GM21528 (cell line): ENCODE measurements around the gene ZNF609.

Source experiments
- ATAC-seq: cut with Tn5 transposase; IDR thresholded peaks from one replicate; pipeline ENCODE4 v1.9.1; 2021; ENCODE audit warnings: mild to moderate bottlenecking, moderate library complexity; ENCODE audit not compliant: unreplicated experiment, low FRiP score

The ZNF609 gene

DNA sequence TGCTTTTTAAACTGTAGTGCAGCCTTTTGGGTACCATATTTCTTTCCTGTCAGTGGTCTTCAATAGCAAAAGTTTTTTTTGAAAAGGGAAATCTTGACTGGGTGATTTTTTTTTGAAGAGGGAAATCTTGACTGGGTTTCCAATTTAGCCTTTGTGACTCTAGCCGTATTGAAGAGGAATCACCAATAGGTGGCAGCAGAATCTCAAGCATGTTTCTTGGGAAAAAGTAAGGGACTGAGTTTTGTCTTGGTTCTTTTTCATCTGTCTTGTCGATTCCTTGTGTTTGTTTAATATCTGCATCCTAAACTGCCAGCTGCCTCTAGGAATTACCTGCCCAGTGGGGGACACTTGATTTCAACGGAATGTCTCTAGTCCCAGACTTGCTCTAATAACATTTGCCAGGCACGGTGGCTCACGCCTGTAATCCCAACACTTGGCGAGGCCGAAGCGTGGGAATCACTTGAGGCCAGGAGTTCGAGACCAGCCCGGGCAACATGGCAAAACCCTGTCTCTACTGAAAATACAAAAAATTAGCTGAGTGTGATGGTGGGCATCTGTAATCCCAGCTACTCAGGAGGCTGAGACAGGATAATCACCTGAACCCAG lies 225.9 kb downstream of the ZNF609 start:
- ATAC-seq, result no peak

DNA sequence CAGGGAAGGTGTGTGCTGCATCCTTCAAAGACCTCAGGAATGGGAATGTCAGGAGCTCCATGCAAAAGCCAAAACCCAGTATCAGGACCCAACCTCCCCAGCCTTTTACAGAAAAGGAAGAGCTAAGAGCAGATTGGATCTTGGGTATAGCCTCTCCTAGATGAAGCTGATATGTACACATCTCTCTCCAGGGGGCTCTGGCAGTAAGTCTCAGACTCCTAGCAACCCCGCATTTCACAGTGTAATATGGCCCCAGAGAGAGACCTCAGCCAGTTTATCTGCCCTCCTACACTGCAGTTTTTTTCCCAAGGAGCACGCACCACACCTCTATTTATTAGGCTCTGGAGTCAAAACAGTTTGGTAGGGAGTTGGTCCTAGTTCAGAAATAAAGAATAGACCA lies 226.8 kb downstream of the ZNF609 start:
- ATAC-seq, result no peak

DNA sequence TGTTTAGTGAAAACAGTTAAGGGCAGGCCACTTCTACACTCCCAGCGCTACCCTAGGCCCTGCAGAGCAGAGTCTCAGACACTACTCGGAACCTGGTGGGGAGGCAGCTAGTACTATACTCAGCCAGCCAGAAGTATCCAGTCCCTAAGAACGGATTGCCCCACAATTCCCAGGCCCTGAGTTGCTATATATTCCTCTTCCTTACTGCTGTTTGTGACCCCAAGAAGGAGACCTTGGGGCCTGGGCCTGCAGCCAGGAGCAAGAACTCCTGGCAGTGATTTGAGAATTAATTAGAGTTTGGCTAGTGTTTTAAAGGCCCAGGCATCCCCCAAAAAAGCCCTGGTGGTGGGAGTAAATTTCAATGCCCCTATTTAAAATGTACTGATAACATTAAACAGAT lies 227.3 kb downstream of the ZNF609 start:
- no peak for ATAC-seq

DNA sequence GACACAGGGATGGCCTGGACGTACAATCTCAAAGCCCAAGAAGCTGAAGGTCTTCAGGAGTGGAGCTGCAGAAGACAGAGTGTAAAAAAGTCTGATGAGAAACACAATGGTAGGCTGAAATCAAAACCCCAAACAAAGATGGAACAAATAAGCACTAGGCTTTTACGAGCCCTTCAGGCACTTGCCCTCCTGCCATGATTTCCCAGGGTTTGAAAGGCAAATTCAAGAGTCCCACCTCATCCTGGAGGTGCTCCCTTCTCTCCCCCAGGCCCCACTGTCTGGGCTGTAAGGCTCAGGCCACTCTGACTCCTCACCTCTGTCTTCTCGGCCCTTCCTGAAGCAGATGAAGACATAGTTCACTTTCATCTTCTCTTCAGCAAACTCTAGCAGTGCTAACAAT lies 228.4 kb downstream of the ZNF609 start:
- ATAC-seq, result no peak

DNA sequence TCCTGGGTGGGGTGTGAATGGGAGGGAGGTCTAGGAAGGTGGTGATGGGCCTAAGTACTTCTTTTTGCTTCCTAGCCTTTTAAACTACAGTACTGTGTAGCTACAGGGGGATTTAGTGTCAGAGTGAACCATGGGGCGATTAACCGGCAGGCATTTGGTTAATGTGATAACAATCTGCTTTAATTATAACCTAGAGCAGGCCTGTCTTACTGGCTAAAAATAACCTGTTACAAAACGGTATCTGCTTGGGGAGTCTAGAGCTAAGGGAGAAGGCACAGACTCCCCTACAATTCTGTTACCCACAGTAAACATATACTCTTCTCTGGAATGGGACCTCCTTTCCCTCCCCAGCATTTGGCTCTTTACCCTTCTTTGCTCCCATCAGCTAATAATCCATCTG lies 229.6 kb downstream of the ZNF609 start:
- ATAC-seq, result no peak

DNA sequence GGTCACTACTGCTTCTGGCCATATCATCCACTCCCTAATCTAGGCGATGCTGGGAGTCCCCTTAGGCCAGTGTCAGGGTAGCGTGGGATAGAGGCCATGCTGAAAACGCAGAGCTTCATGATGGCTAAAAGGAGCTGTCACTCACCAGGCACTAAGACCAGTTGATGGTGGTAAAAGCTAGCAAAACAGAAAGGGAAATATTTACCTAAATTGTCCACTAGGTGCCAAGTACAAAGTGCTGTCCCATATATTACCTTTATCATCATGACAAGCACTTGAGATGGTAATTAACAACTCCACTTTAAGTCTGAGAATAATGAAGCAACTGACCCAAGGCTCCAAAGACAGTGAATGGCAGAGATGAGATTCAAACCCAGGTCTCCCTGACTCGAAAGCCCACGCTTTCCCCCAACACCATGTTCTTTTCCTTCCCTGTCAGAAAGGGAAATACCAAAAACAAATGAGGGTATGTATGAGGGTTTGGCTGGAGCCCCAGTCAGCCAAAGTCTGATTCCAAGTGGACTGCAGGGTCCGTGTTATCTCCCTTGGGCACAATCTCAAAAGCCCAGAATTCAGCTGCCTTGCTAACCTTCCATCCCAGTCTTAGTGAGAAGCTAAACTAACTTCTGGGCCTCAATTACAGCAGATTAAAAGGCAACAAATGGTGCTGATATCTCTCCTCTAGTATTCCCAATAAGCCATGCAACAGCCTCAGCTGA lies 230.4 kb downstream of the ZNF609 start:
- no peak for ATAC-seq

DNA sequence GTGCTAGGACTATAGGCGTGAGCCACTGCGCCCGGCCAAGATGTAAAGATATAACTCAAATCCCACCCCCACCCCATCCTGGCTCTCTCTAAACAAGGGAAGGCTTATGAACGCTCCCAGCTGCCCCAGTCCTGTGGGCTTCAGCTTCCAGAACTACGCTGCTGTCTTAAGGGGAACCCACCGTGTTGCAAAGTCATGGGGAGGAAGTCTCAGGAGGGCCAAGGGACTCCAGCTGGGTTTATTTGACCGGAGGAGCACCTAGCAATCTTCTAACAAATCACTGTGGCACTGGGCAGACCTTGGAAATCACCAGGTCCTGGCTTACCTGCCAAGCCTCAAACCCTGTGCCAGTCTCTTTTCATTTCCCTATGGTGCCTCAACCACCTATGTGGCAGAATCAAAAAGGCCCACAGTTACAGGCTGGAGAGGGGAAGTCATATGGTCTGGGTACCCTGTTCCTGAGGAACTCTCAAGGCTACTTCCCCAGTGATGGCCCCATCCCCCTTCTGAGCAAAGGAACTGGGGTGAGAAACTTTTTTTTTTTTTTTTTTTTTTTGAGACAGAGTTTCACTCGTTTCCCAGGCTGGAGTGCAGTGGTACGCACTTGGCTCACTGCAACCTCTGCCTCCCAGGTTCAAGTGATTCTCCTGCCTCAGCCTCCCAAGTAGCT lies 231.7 kb downstream of the ZNF609 start:
- no peak for ATAC-seq

DNA sequence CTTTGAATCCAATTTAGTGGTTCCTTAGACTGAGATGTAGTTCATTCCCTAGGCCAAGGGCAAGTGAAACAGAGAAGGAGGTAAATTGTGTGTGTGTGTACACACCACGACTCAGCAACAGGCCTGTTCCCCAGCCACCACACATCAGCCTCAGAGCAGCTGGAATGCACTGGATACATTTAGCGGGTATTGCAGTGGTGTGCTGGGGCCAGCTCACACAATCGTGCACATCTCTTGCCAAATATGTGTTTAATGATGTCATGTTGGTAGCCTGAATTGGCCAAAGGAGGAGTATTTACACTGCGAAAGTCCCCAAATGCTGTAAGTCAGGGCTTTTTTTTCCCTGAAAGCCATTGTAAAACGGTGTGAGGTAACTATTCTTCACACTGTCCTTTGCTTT lies 232.8 kb downstream of the ZNF609 start:
- ATAC-seq, result no peak

DNA sequence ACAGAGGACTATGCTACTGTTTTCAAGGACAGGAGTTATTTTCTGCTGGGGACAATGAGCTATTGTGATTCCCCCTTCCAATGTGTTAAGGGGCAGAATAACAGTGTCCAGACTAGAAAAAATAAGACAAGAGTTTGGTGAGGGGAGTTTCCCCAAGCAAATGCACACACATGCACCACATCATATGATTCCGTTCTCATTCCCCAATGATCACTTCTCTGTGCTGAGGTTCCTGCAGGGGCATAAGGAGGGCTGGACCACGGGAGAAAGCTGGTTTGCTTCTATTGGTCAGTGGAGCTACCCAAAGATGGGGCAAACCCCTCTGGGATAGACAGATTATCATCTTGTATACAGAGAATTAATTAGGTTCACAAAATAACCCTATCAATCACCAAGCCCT lies 234.4 kb downstream of the ZNF609 start:
- ATAC-seq, result no peak

DNA sequence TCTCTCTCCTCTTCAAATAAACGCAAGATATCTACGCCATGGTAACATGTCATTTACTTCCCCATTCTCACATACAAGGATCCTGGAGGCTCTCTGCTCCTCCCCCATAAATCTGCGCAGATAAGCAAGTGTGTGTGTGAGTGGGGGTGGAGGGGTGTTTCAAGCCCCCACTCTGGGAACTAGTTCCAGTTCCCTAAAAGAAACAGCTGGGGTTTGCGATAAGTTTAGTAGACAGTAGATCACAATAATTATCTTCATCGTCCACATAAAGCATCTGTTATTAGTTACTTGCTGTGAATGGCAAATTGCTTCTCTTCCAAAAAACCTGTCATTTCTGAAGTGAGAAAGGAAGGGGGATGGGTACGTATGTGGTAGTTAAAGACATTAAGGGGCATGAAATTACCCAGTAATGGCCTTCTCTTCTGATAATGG lies 235.2 kb downstream of the ZNF609 start:
- ATAC-seq, result no peak

DNA sequence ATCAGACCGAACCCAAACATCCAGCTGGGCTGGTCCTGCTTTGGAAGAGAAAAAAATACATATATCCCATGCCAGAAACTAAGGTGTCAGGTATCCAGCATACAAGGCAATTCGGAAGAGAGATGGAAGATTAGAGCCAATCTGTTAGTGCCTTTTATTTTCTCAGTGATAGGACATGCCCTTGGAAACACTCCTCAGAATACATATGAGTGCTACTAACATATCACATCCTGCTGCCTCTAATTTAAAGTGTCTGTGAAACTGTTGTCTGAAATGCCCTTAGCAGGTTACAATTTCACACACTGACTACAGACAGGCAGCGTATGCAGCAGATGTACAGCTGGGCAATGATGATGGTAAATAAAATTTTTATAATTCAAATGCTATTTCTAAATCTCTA lies 236.1 kb downstream of the ZNF609 start:
- no peak for ATAC-seq

DNA sequence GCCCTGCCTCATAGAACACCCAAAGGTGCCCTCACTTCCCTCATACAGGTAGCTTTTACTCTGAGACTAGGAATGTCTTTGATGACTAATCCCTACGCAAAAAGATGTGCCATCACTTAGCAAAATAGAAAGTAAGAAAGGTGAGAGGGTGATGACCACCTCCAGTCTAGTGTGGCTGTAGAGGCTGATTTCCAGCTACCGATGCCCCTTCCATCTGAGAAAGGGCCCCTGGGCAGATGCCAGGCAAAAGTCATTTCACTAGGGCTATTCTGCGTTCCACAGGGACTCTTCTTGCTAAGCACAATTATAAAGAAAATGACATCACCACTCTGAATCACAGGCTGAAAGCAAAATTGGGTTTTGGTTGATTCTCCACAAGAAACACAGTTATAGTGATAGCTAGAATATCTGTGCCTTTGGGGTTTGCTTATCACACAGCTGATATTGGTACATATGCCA lies 237.6 kb downstream of the ZNF609 start:
- no peak for ATAC-seq

DNA sequence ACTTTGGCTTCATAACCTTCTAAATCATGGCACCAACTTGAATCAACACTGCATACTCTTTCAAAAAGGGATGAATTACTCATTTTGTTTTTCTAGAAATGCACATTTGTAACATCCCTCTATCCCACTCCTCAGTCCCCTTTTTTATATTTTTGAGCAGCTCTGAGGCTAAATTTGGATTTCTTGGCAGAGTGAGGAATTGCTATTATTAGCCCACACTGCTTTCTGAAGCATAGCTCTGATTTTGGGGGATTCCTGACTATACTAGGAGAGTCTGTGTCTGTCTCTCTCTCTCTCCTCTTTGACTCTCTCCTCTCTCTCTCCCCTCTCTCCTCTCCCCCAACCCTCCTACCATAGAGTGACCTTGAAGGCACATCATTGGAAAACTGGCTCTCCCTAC lies 238.4 kb downstream of the ZNF609 start:
- no peak for ATAC-seq

DNA sequence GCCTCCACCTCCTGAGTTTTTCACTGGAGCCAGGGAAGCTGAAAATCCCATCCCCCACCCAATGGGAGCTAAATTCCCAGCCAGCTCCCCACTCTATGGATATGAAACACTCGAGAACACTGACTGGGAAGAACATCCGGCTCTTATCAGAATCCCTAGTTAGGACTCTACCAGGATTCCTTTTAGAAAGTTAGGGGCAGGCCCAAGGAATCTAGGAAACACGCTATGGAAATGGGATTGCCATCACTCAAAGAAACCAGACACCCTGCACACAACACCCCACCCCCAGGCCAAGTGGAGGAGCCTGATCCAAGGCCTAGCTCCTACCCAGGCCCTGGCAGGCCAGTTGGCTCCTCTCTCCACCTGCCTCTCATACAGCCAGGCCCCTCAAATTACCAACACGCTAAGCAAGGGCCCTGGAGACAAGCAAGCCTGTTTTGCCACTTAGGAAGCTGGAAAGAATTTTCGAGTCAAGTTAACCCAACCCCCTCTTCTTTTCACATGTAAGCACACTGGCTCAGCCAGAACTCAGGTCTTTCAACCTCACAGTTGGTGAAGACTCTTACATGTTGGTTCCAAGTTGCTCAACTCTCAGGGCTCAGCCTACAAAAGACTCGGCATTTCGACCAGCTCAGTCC lies 239.5 kb downstream of the ZNF609 start:
- no peak for ATAC-seq

DNA sequence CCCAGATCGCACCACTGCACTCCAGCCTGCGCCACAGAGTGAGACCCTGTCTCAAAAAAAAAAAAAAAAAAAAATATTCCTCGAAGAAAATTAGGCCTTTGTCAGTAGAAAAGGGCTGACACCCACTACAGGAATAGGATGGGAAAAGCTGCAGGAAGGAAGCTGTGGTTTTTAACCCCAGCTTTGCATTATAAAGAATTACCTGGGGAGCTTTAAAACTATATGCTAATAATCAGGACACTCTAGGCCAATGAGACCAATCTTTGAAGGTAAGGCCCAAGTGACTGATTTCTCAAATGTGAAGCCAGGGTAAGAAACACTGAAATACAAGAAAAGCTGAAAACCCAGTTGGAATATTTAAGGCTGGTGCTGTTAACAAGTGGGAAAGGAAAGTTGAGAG lies 240.7 kb downstream of the ZNF609 start:
- ATAC-seq, result no peak

DNA sequence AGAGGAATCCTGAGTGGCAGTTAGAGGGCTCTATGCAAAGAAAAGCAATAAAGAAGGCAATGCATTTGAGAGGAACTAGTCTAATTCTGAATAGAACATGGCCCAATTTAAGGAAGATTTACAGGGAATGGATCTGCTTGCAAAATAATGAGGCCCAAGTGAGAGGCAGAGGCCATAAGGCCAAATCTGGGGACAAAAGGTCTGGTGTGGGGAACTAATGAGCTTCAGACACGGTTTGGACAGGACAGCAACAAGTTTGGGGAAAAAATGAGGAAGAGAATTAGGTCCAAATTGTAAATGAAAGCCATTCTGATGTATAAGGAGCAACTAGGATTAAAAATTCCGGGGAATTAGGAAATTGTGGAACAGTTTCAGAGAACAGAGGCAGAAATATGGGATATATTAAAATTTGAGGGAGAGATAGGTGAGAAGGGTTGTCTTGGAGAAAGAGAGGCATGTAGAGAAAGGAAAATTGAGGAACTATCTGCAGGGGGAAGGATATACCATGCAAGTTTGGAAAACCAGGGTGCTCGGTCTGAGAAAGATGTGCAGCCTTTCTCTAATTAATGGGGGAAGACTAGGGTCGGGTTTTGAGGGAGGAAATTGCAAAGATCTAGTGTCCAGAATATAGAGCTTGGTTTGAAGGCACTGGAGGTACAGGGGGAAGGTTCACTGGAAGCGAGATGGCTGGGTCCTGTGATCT lies 241.3 kb downstream of the ZNF609 start:
- ATAC-seq, result no peak

DNA sequence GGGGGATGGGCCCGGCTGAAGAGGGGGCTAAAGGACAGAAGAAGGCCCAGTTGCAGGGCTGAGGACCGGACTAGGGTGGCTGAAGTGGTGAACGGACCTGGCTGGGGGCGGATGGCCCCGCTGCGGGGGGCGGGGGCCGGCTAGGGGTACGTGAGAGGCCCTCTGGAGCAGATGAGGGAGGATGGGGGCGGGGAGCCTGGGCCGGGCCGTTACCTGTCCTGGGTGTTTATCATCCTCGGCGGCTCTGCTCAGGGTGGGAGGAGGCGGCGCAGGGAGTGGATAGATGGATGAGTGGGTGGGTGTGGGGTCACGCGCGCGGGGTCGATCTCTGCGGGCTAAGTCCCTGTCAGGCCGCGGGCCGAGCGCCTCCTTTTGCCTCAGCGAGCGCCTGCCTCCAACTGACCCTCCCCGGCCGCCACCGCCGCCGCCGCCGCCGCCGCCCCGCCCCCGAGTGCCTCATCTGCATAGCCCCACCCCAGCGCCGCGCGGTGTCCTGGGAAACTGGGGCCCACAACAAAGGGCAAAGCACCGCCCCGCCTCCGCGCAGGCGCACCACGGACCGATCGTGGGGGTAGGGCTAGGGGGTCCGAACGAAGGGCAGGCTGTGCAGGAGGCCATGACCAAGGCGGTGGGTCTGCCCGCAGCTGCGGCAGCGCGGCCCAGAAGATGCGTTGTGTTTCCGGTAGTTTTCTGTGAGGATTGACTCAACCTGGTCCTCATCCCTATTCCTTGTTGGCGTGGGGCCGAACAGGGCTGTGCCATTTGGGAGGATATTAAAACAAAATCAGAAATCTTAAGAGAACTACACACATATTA lies 242.6 kb downstream of the ZNF609 start:
- ATAC-seq, result peak; percentile 70

DNA sequence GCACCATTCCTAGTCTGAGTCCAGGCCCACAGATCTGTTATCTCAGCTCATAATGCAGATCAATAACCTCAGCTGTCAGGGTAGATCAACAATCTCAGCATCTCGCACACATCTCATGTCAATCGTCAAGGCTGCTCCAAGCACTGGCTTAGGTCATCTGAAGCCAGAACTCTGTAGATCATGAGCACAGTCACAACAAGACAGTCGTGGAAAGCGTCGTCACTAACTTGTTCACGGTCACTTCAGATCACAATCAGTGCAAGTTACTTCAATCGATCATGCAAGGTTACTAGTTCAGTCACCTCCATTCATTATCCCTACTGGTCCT lies 243.2 kb downstream of the ZNF609 start:
- no peak for ATAC-seq

DNA sequence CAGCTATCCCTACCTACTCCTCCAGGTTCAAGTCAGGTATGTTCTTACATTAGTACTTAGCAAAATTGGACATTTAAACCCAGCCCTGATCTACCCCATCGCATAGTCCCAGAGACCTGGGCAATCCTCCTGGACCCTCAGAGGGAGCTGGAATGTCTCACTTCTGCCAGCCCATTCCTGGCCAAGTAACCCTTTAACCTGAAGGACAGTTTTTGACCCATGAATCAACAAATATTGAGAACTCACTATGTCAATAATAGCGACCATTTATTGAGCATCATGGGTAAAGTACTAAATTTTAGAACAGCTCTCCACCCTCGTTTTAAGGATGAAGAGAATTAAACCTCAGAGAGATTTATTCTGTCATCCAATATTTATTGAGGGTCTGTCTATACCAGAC lies 244.6 kb downstream of the ZNF609 start:
- no peak for ATAC-seq
